Measurements from ENCODE around the gene DAB2IP.

- TF ChIP-seq, protein P1, sequence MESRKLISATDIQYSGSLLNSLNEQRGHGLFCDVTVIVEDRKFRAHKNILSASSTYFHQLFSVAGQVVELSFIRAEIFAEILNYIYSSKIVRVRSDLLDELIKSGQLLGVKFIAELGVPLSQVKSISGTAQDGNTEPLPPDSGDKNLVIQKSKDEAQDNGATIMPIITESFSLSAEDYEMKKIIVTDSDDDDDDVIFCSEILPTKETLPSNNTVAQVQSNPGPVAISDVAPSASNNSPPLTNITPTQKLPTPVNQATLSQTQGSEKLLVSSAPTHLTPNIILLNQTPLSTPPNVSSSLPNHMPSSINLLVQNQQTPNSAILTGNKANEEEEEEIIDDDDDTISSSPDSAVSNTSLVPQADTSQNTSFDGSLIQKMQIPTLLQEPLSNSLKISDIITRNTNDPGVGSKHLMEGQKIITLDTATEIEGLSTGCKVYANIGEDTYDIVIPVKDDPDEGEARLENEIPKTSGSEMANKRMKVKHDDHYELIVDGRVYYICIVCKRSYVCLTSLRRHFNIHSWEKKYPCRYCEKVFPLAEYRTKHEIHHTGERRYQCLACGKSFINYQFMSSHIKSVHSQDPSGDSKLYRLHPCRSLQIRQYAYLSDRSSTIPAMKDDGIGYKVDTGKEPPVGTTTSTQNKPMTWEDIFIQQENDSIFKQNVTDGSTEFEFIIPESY (IDR thresholded peaks at IDR 0.05) = no peak
- TF ChIP-seq CTCF (IDR thresholded peaks at IDR 0.05; ENCODE audit: low read depth, low read length, missing input control) = no peak
These were observed 14.9 kb downstream of the DAB2IP start for GRCh38 chr9:121666294-121666693.

All from liver (tissue), 2 donors.